ENCODE results near the gene BCL2L12. TPM values are rescaled to one million over a fixed set of nuclear protein-coding genes. Genes with fewer than 3 reads are reported as not detected.
A peak's percentile ranks its signal among the peaks of the same experiment; 100 is the strongest.

Gene BCL2L12
- total and polyA plus RNA-seq, 2 donors (not counting 1 experiment from before 2014, with no cell fraction given): 19.9 to 22.1 TPM

DNA sequence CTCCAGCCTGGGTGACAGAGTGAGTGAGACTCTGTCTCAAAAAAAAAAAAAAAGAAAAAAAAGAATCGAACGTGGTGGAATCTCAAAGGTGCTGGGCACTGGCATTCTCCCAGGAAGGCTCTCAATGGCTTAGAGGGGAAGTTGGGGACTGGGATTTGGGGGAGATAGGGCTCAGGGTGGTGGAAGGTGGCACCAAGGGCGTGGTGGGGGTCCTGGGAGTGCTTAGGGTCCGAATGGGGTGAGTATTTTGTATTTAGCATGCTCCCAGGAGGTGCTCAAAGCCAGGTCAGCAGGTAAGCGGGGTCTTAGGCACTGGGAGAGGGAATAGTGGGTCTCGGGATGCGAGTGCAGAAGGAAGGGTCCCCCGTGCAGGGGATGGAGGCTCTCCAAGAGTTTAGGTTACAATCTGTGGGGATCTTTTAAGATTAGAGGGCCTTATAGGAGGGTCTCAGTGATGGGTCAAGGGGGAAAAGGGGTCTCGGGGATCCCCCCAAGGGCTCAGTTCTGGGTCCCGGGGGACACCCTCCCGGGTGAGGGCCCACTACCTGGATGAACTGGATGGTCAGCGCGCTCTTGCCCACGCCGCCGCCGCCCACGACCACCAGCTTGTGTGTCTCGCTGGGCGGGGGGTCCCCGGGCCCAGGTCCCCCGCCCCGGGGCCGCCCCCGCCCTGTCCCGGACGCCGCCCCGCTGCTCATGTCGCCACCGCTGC is 26.2 kb upstream of the BCL2L12 start:
- TF ChIP-seq EZH2 (IDR thresholded peaks at IDR 0.05; ENCODE audit: borderline replicate concordance, insufficient read depth, low read depth, low read length, poor library complexity, severe bottlenecking): no peak
- TF ChIP-seq, protein P1, sequence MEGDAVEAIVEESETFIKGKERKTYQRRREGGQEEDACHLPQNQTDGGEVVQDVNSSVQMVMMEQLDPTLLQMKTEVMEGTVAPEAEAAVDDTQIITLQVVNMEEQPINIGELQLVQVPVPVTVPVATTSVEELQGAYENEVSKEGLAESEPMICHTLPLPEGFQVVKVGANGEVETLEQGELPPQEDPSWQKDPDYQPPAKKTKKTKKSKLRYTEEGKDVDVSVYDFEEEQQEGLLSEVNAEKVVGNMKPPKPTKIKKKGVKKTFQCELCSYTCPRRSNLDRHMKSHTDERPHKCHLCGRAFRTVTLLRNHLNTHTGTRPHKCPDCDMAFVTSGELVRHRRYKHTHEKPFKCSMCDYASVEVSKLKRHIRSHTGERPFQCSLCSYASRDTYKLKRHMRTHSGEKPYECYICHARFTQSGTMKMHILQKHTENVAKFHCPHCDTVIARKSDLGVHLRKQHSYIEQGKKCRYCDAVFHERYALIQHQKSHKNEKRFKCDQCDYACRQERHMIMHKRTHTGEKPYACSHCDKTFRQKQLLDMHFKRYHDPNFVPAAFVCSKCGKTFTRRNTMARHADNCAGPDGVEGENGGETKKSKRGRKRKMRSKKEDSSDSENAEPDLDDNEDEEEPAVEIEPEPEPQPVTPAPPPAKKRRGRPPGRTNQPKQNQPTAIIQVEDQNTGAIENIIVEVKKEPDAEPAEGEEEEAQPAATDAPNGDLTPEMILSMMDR (IDR thresholded peaks at IDR 0.05): no peak
- ChIA-PET POLR2A (interaction anchor here (0.6 to 3.4 kb wide), 14 partner anchors 13 to 236 kb away, joined by 3 to 53 read pairs (median 5); partner anchors contain the start of genes ALDH16A1, BCL2L12, IRF3 and NOSIP), CTCF (interaction anchor here (0.6 to 2.3 kb wide), 11 partner anchors 25 to 249 kb away, joined by 3 to 10 read pairs (median 4); partner anchors contain the start of genes BCL2L12, IRF3, PRMT1 and RPS11)
- Mint-ChIP-seq H3K27ac (peak overlapping the region; percentile 15), H3K9me3 (ENCODE audit: insufficient read depth) (no peaks in the 10 kb centered on the region), H3K4me3 (peak overlapping the region; percentile 95), H3K4me1 (peaks cover 50% of the 10 kb centered on the region), H3K27me3 (no peaks in the 10 kb centered on the region)
- Histone ChIP-seq H3K79me2 (ENCODE audit: control insufficient read depth, insufficient read depth, low read length) (peaks cover 37% of the 10 kb centered on the region), H3K9ac (ENCODE audit: low read length) (peak overlapping the region; percentile 72), H3K27me3 (replicated peaks in 1 of 4; ENCODE audit: control extremely low read depth in 1 of 4, control insufficient read depth in 3 of 4, insufficient read depth in 4 of 4, low read length in 3 of 4) (no peaks in the 10 kb centered on the region), H3K9me3 (ENCODE audit: control extremely low read depth in 1 of 3, control insufficient read depth in 2 of 3, insufficient read depth in 1 of 3, low read length in 2 of 3) (no peaks in the 10 kb centered on the region), H3K4me1 (ENCODE audit: control insufficient read depth in 2 of 2, insufficient read depth in 2 of 2, low read length in 2 of 2) (peaks cover 37 to 54% of the 10 kb centered on the region in 2 donors), H3K36me3 (replicated peaks in 1 of 2; ENCODE audit: control extremely low read depth in 1 of 2, control insufficient read depth in 1 of 2, extremely low read depth in 1 of 2, insufficient read depth in 2 of 2, low read length in 1 of 2) (no peaks in the 10 kb centered on the region), H3K4me2 (replicated peaks; ENCODE audit: low read depth, low read length, poor library complexity, severe bottlenecking) (peak overlapping the region; percentile 95), H2AFZ (ENCODE audit: insufficient read depth, low read depth, low read length, poor library complexity, severe bottlenecking) (peak overlapping the region; percentile 73), H3K27ac (ENCODE audit: low read length in 2 of 2) (peak overlapping the region in 1 of 2 donors; percentile 96), H3K4me3 (ENCODE audit: control extremely low read depth in 1 of 5, extremely low read depth in 1 of 5, insufficient read depth in 1 of 5, low read depth in 2 of 5, low read length in 4 of 5) (peak overlapping the region in 4 of 5 experiments; percentile 52 to 74 (median 68)), H4K20me1 (ENCODE audit: control insufficient read depth, insufficient read depth, low read length, poor library complexity, severe bottlenecking) (peaks cover 7% of the 10 kb centered on the region)
- ATAC-seq (ENCODE audit: low read depth) (no peak), DNase-seq (no peak)
- intact Hi-C loops (cut with micrococcal nuclease): loop anchor here (1.0 to 2.0 kb wide), 8 partner anchors 26 to 1275 kb away; partner anchors contain the start of genes BCL2L12, IRF3, NOSIP and PNKP
- 4% methylated on average over 30 of the region's 31 CpGs for WGBS (ENCODE audit: insufficient coverage)

All from B cell (primary cell).